SK-N-SH treated with all-trans-retinoic acid at 6 μM for 48 hours (cell line): ENCODE results near the gene ST6GALNAC1.
A peak's percentile ranks its signal among the peaks of the same experiment; 100 is the strongest.

Source experiments
- ATAC-seq: fragments of 200-7000 bp; cut with Tn5 transposase; 3 replicates; pipeline ENCODE4 v1.9.1; 2020; ENCODE audit warnings: mild to moderate bottlenecking, moderate library complexity
- ARNTL ChIP-seq: fragments of 450-650 bp; formaldehyde crosslinking; IDR thresholded peaks from 2 replicates; pipeline ENCODE4 v1.5.0; 2020; ENCODE audit warnings: low read depth, mild to moderate bottlenecking, moderate library complexity, borderline replicate concordance
- BACH2 ChIP-seq: fragments of 250-450 bp; sonication (Bioruptor Pico); IDR thresholded peaks from 2 replicates; pipeline ENCODE4 v1.9.0; 2021; ENCODE audit warnings: mild to moderate bottlenecking, borderline replicate concordance
- CSDC2 ChIP-seq: fragments of 250-450 bp; sonication (Bioruptor Pico); IDR thresholded peaks from 2 replicates; pipeline ENCODE4 v1.5.0; 2020; ENCODE audit warnings: mild to moderate bottlenecking, moderate library complexity
- CSRNP3 ChIP-seq: fragments of 250-450 bp; sonication (Bioruptor Pico); IDR thresholded peaks from 2 replicates; pipeline ENCODE4 v1.5.1; 2021; ENCODE audit warnings: mild to moderate bottlenecking, moderate library complexity
- ESRRG ChIP-seq: fragments of 250-450 bp; sonication (Bioruptor Pico); IDR thresholded peaks from 2 replicates; pipeline ENCODE4 v1.6.1; 2021; ENCODE audit warnings: mild to moderate bottlenecking
- GLIS3 ChIP-seq: fragments of 250-450 bp; sonication (Bioruptor Pico); IDR thresholded peaks from 2 replicates; pipeline ENCODE4 v1.5.0; 2020; ENCODE audit warnings: mild to moderate bottlenecking, moderate library complexity
- ISL1 ChIP-seq: fragments of 250-450 bp; sonication (Bioruptor Pico); IDR thresholded peaks from 2 replicates; pipeline ENCODE4 v2.1.2; 2022; ENCODE audit warnings: mild to moderate bottlenecking, moderate library complexity
- OSR1 ChIP-seq: fragments of 250-450 bp; sonication (Bioruptor Pico); IDR thresholded peaks from 2 replicates; pipeline ENCODE4 v1.8.0; 2022; ENCODE audit warnings: moderate library complexity, mild to moderate bottlenecking, inconsistent platforms
- POU6F1 ChIP-seq: fragments of 250-450 bp; sonication (Bioruptor Pico); IDR thresholded peaks from 2 replicates; pipeline ENCODE4 v1.8.0; 2021; ENCODE audit warnings: low read depth, mild to moderate bottlenecking, moderate library complexity, borderline replicate concordance
- PPARA ChIP-seq: fragments of 250-450 bp; sonication (Bioruptor Pico); IDR thresholded peaks from 2 replicates; pipeline ENCODE4 v1.5.0; 2020; ENCODE audit warnings: mild to moderate bottlenecking, borderline replicate concordance
- RARB ChIP-seq: fragments of 250-450 bp; sonication (Bioruptor Pico); IDR thresholded peaks from 2 replicates; pipeline ENCODE4 v1.8.0; 2021; ENCODE audit warnings: mild to moderate bottlenecking, moderate library complexity
- TCF4 ChIP-seq: fragments of 250-450 bp; sonication (Bioruptor Pico); IDR thresholded peaks from 2 replicates; pipeline ENCODE4 v1.8.0; 2021; ENCODE audit warnings: mild to moderate bottlenecking, moderate library complexity, borderline replicate concordance
- TOX ChIP-seq: fragments of 250-450 bp; sonication (Bioruptor Pico); IDR thresholded peaks from 2 replicates; pipeline ENCODE4 v1.8.0; 2021; ENCODE audit warnings: mild to moderate bottlenecking, moderate library complexity, borderline replicate concordance
- ZC3H10 ChIP-seq: fragments of 250-450 bp; sonication (Bioruptor Pico); IDR thresholded peaks from 2 replicates; pipeline ENCODE4 v1.5.1; 2021; ENCODE audit warnings: mild to moderate bottlenecking, moderate library complexity
- ZFP3 ChIP-seq: fragments of 250-450 bp; sonication (Bioruptor Pico); IDR thresholded peaks from 2 replicates; pipeline ENCODE4 v1.5.0; 2020; ENCODE audit warnings: mild to moderate bottlenecking, moderate library complexity
- ZFP30 ChIP-seq: fragments of 450-650 bp; formaldehyde crosslinking; IDR thresholded peaks from 2 replicates; pipeline ENCODE4 v1.5.0; 2022; ENCODE audit warnings: mild to moderate bottlenecking, moderate library complexity
- ZNF565 ChIP-seq: fragments of 450-650 bp; formaldehyde crosslinking; conservative IDR thresholded peaks from 2 replicates; pipeline ENCODE4 v1.5.0; 2020; ENCODE audit warnings: low read depth, mild to moderate bottlenecking, moderate library complexity
- ZNF70 ChIP-seq: fragments of 450-650 bp; formaldehyde crosslinking; IDR thresholded peaks from 2 replicates; pipeline ENCODE4 v1.5.0; 2020; ENCODE audit warnings: mild to moderate bottlenecking, moderate library complexity
- ZNF8 ChIP-seq: fragments of 450-650 bp; formaldehyde crosslinking; IDR thresholded peaks from 2 replicates; pipeline ENCODE4 v1.5.0; 2020; ENCODE audit warnings: mild to moderate bottlenecking, moderate library complexity

The ST6GALNAC1 gene

GRCh38 chr17:76627510-76627909 lies 16.0 kb downstream of the ST6GALNAC1 start:
- TF ChIP-seq TOX (CRISPR knock-in tag) (no peak), ZFP30 (no peak), BACH2 (CRISPR knock-in tag) (no peak), ESRRG (CRISPR knock-in tag) (no peak), ZNF8 (CRISPR knock-in tag) (no peak)
- no peak for ATAC-seq

- no peak for ATAC-seq
Observed at GRCh38 chr17:76626442-76626841, 17.1 kb downstream of the ST6GALNAC1 start.

GRCh38 chr17:76625496-76625895 lies 18.1 kb downstream of the ST6GALNAC1 start:
- ATAC-seq: no peak

More at GRCh38 chr17:76626442-76626841, 17.1 kb downstream of the ST6GALNAC1 start:
- TF ChIP-seq ISL1 (CRISPR knock-in tag) (no peak), OSR1 (CRISPR knock-in tag) (no peak), CSDC2 (CRISPR knock-in tag) (no peak), PPARA (CRISPR knock-in tag) (no peak), ESRRG (CRISPR knock-in tag) (no peak), TCF4 (no peak), TOX (CRISPR knock-in tag) (no peak), ARNTL (CRISPR knock-in tag) (no peak), ZNF565 (CRISPR knock-in tag) (no peak), GLIS3 (CRISPR knock-in tag) (no peak), ZC3H10 (CRISPR knock-in tag) (no peak), CSRNP3 (CRISPR knock-in tag) (no peak)

GRCh38 chr17:76623271-76624146 lies 20.0 kb downstream of the ST6GALNAC1 start:
- ATAC-seq: peak; percentile 97
- no peak for TF ChIP-seq ZFP30
- no peak for TF ChIP-seq ZNF565 (CRISPR knock-in tag)
- no peak for TF ChIP-seq ZFP3 (CRISPR knock-in tag)
- no peak for TF ChIP-seq ZC3H10 (CRISPR knock-in tag)
- TF ChIP-seq POU6F1: no peak
- no peak for TF ChIP-seq OSR1 (CRISPR knock-in tag)
- no peak for TF ChIP-seq PPARA (CRISPR knock-in tag)
- TF ChIP-seq TCF4: no peak
- no peak for TF ChIP-seq ZNF8 (CRISPR knock-in tag)
- no peak for TF ChIP-seq ARNTL (CRISPR knock-in tag)
- TF ChIP-seq CSDC2 (CRISPR knock-in tag): no peak
- no peak for TF ChIP-seq ESRRG (CRISPR knock-in tag)
- no peak for TF ChIP-seq GLIS3 (CRISPR knock-in tag)
- no peak for TF ChIP-seq ZNF70 (CRISPR knock-in tag)
- TF ChIP-seq CSRNP3 (CRISPR knock-in tag): no peak
- TF ChIP-seq BACH2 (CRISPR knock-in tag): no peak
- no peak for TF ChIP-seq RARB
- peak; percentile 80 for TF ChIP-seq ISL1 (CRISPR knock-in tag)

More at GRCh38 chr17:76625496-76625895, 18.1 kb downstream of the ST6GALNAC1 start:
- TF ChIP-seq TOX (CRISPR knock-in tag) (no peak), POU6F1 (no peak), ESRRG (CRISPR knock-in tag) (no peak), ZNF70 (CRISPR knock-in tag) (no peak), CSRNP3 (CRISPR knock-in tag) (no peak), ZNF8 (CRISPR knock-in tag) (no peak), ZC3H10 (CRISPR knock-in tag) (no peak)
